ENCODE data around the gene FIG4.

The FIG4 gene

GRCh38 chr6:109787312-109787711 lies 96.2 kb downstream of the FIG4 start:
- no peak overlapping the region for H3K4me3 ChIP-seq (ENCODE audit: low read length)
- no peak for TF ChIP-seq ZNF274 (IDR thresholded peaks at IDR 0.05; ENCODE audit: low read depth, low read length)

GRCh38 chr6:109788687-109789086 lies 97.6 kb downstream of the FIG4 start:
- no peak for TF ChIP-seq ZNF274 (IDR thresholded peaks at IDR 0.05; ENCODE audit: low read depth, low read length)
- no peak overlapping the region for H3K4me3 ChIP-seq (ENCODE audit: low read length)

- no peak overlapping the region for H3K4me3 ChIP-seq (ENCODE audit: low read length)
- no peak for TF ChIP-seq ZNF274 (IDR thresholded peaks at IDR 0.05; ENCODE audit: low read depth, low read length)
These were observed 99.0 kb downstream of the FIG4 start for GRCh38 chr6:109790131-109790530.

- TF ChIP-seq ZNF274 (IDR thresholded peaks at IDR 0.05; ENCODE audit: low read depth, low read length) = no peak
- H3K4me3 ChIP-seq (ENCODE audit: low read length) = no peak overlapping the region
These were observed 100.2 kb downstream of the FIG4 start for GRCh38 chr6:109791301-109791700.

GRCh38 chr6:109793021-109793420 lies 101.9 kb downstream of the FIG4 start:
- H3K4me3 ChIP-seq (ENCODE audit: low read length) = no peak overlapping the region

GRCh38 chr6:109793792-109794191 lies 102.7 kb downstream of the FIG4 start:
- TF ChIP-seq ZNF274 (IDR thresholded peaks at IDR 0.05; ENCODE audit: low read depth, low read length) = no peak
- H3K4me3 ChIP-seq (ENCODE audit: low read length) = no peak overlapping the region

More at GRCh38 chr6:109793021-109793420, 101.9 kb downstream of the FIG4 start:
- no peak for TF ChIP-seq ZNF274 (IDR thresholded peaks at IDR 0.05; ENCODE audit: low read depth, low read length)

GRCh38 chr6:109794201-109794923 lies 103.3 kb downstream of the FIG4 start:
- no peak overlapping the region for H3K4me3 ChIP-seq (ENCODE audit: low read length)
- TF ChIP-seq ZNF274 (IDR thresholded peaks at IDR 0.05; ENCODE audit: low read depth, low read length) = no peak

DNA sequence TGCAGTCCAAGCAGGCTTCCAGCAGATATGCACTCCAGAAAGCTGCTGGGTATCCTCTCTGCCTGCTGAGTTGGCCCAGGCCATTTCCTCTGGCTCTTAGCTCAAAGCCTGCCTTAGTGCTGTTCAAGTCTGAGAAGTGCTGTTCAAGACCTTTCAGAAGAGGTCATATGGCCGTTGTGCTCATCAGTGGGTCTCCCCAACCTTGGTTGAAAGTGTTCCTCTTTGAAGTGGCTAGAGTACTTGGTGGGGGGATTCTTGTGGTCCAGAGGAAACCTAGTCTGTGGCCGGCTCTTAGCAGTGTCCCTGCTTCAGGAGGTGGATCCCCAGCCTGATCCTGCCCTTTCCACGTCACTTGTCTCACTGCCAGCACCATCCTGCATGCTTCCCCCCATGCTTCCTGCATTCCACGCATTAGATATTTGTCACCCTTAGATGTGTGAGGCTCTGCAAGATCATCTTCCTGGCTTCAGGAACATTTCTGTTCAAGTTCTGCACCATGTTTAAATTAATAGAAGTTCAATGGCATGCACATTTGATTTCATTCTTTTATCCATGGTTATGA lies 105.0 kb downstream of the FIG4 start:
- no peak overlapping the region for H3K4me3 ChIP-seq (ENCODE audit: low read length)
- TF ChIP-seq ZNF274 (IDR thresholded peaks at IDR 0.05; ENCODE audit: low read depth, low read length) = no peak

- no peak overlapping the region for H3K4me3 ChIP-seq (ENCODE audit: low read length)
- no peak for TF ChIP-seq ZNF274 (IDR thresholded peaks at IDR 0.05; ENCODE audit: low read depth, low read length)
These were observed 108.0 kb downstream of the FIG4 start for GRCh38 chr6:109799129-109799528.

- no peak for TF ChIP-seq ZNF274 (IDR thresholded peaks at IDR 0.05; ENCODE audit: low read depth, low read length)
- H3K4me3 ChIP-seq (ENCODE audit: low read length) = no peak overlapping the region
These were observed 108.6 kb downstream of the FIG4 start for GRCh38 chr6:109799664-109800063.

- H3K4me3 ChIP-seq (ENCODE audit: low read length) = no peak overlapping the region
- TF ChIP-seq ZNF274 (IDR thresholded peaks at IDR 0.05; ENCODE audit: low read depth, low read length) = no peak
These were observed 109.7 kb downstream of the FIG4 start for GRCh38 chr6:109800771-109801170.

DNA sequence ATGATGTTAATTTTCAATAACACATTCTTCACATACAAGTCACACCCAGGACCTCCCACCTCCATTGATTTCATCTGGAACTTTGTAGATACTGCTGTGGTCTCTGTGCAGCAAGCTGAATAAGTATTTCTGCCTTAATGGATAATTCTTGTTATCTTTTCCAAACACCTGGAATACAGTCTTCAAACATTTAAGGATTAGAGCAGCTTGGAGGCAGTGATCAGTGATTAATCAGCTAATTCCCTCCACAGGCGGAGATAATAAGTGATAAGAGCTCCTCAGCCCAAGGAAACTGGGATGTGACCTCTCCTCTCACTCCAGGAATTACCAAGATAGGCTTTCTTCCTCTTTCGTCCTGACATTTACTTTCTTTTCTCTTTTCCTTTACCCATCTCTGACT lies 110.7 kb downstream of the FIG4 start:
- TF ChIP-seq ZNF274 (IDR thresholded peaks at IDR 0.05; ENCODE audit: low read depth, low read length) = no peak
- H3K4me3 ChIP-seq (ENCODE audit: low read length) = no peak overlapping the region

GRCh38 chr6:109804020-109804419 lies 112.9 kb downstream of the FIG4 start:
- no peak overlapping the region for H3K4me3 ChIP-seq (ENCODE audit: low read length)
- no peak for TF ChIP-seq ZNF274 (IDR thresholded peaks at IDR 0.05; ENCODE audit: low read depth, low read length)

DNA sequence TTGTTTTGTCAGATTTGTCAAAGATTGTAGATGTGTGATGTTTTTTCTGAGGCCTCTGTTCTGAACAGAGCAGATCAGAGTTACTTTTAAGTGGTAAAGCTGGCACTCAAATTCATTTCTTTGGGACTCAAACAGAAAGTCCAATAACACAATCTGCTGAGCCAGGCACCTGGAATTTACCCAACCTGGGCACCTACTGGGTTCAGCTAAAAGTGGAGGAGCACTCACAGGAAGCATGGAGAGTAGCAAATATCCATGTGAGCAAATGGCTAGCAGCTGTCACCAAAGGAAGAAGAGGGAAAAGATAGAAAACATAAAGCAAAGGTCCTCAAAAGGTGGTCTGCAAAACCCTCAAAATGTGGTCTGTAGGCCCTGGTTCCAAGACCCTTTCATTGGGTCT lies 116.8 kb downstream of the FIG4 start:
- H3K4me3 ChIP-seq (ENCODE audit: low read length) = no peak overlapping the region
- no peak for TF ChIP-seq ZNF274 (IDR thresholded peaks at IDR 0.05; ENCODE audit: low read depth, low read length)

GRCh38 chr6:109808837-109809236 lies 117.7 kb downstream of the FIG4 start:
- H3K4me3 ChIP-seq (ENCODE audit: low read length) = no peak overlapping the region
- TF ChIP-seq ZNF274 (IDR thresholded peaks at IDR 0.05; ENCODE audit: low read depth, low read length) = no peak

- no peak for TF ChIP-seq ZNF274 (IDR thresholded peaks at IDR 0.05; ENCODE audit: low read depth, low read length)
- H3K4me3 ChIP-seq (ENCODE audit: low read length) = no peak overlapping the region
These were observed 124.0 kb downstream of the FIG4 start for GRCh38 chr6:109815054-109815453.

All from GM08714 (cell line).